Hepatocyte (in vitro differentiated cells): ENCODE measurements around the gene TEX22. TPM values are rescaled to one million over a fixed set of nuclear protein-coding genes. Genes with fewer than 3 reads are reported as not detected.

Experiments
- DNase-seq: peaks from one replicate; pipeline ENCODE4 v3.0.0-alpha.2; 2016; ENCODE audit warnings: low spot score
- H2AFZ ChIP-seq: fragments of 200-600 bp; sonication (generic); 2 replicates; pipeline ENCODE4 v1.6.0; 2016; ENCODE audit warnings: antibody characterized with exemption, mild to moderate bottlenecking
- H3K27ac ChIP-seq: fragments of 200-600 bp; sonication (generic); 2 replicates; pipeline ENCODE4 v1.5.1; 2016; ENCODE audit warnings: mild to moderate bottlenecking
- H3K27me3 ChIP-seq: fragments of 200-600 bp; sonication (generic); 2 replicates; pipeline ENCODE4 v1.6.1; 2016
- H3K36me3 ChIP-seq: fragments of 200-600 bp; sonication (generic); replicated peaks from 2 replicates; pipeline ENCODE4 v1.5.1; 2016; ENCODE audit warnings: low read depth; ENCODE audit not compliant: insufficient read depth
- H3K4me1 ChIP-seq: fragments of 200-600 bp; sonication (generic); 2 replicates; pipeline ENCODE4 v1.5.1; 2016; ENCODE audit warnings: mild to moderate bottlenecking, moderate library complexity; ENCODE audit not compliant: insufficient read depth
- H3K4me2 ChIP-seq: fragments of 200-600 bp; sonication (generic); 2 replicates; pipeline ENCODE4 v1.6.0; 2016
- H3K4me3 ChIP-seq: fragments of 200-600 bp; sonication (generic); 2 replicates; pipeline ENCODE4 v1.5.1; 2016; ENCODE audit warnings: mild to moderate bottlenecking
- H3K79me2 ChIP-seq: fragments of 200-600 bp; sonication (generic); 2 replicates; pipeline ENCODE4 v1.6.0; 2017; ENCODE audit warnings: mild to moderate bottlenecking
- H3K9me2 ChIP-seq: fragments of 200-600 bp; sonication (generic); replicated peaks from 2 replicates; pipeline ENCODE4 v1.6.0; 2017; ENCODE audit warnings: mild to moderate bottlenecking; ENCODE audit not compliant: insufficient read depth
- H3K9me3 ChIP-seq: fragments of 200-600 bp; sonication (generic); 2 replicates; pipeline ENCODE4 v1.5.1; 2016; ENCODE audit warnings: low read depth, mild to moderate bottlenecking
- H4K20me1 ChIP-seq: fragments of 200-600 bp; sonication (generic); 2 replicates; pipeline ENCODE4 v1.6.0; 2016; ENCODE audit warnings: mild to moderate bottlenecking; ENCODE audit not compliant: insufficient read depth, poor library complexity, severe bottlenecking
- EZH2 ChIP-seq: fragments of 200-600 bp; sonication (generic); IDR thresholded peaks from 2 replicates; pipeline ENCODE4 v1.6.1; 2016; ENCODE audit warnings: antibody characterized with exemption, mild to moderate bottlenecking, borderline replicate concordance
- EZH2phosphoT487 ChIP-seq: fragments of 200-600 bp; sonication (generic); IDR thresholded peaks from one replicate; pipeline ENCODE4 v1.6.1; 2018; ENCODE audit warnings: antibody characterized with exemption, mild to moderate bottlenecking, low read depth, moderate library complexity; ENCODE audit not compliant: unreplicated experiment, severe bottlenecking
- WGBS: methylation state at CpG from one replicate; pipeline ENCODE4 v1.1.6; 2016; ENCODE audit warnings: low lambda C conversion rate; ENCODE audit errors: missing lambda C conversion rate; 5-methylcytosine and 5-hydroxymethylcytosine counted together
- polyA plus RNA-seq: library from polyadenylated mRNA; unstranded; fragments of >200 nt; fragmentation: Nextera tagmentation; extraction: Ambion mirVana; gene quantifications from 2 replicates; pipeline ENCODE4 v1.2.1, GENCODE V29; 2016
- total RNA-seq: library from RNA; depleted of rRNA; stranded (reverse); fragments of >200 nt; gene quantifications from 2 replicates; pipeline ENCODE4 v1.2.3, GENCODE V29; 2014
- TF ChIP-seq, protein P1 (sequence below): fragments of 200-600 bp; sonication (generic); IDR thresholded peaks from 2 replicates; pipeline ENCODE4 v1.5.1; 2016; ENCODE audit warnings: antibody characterized with exemption, mild to moderate bottlenecking; ENCODE audit not compliant: poor library complexity

TEX22 gene
- total and polyA plus RNA-seq, 2 experiments from 2014 or later = 0.76 TPM; not detected in 1

DNA sequence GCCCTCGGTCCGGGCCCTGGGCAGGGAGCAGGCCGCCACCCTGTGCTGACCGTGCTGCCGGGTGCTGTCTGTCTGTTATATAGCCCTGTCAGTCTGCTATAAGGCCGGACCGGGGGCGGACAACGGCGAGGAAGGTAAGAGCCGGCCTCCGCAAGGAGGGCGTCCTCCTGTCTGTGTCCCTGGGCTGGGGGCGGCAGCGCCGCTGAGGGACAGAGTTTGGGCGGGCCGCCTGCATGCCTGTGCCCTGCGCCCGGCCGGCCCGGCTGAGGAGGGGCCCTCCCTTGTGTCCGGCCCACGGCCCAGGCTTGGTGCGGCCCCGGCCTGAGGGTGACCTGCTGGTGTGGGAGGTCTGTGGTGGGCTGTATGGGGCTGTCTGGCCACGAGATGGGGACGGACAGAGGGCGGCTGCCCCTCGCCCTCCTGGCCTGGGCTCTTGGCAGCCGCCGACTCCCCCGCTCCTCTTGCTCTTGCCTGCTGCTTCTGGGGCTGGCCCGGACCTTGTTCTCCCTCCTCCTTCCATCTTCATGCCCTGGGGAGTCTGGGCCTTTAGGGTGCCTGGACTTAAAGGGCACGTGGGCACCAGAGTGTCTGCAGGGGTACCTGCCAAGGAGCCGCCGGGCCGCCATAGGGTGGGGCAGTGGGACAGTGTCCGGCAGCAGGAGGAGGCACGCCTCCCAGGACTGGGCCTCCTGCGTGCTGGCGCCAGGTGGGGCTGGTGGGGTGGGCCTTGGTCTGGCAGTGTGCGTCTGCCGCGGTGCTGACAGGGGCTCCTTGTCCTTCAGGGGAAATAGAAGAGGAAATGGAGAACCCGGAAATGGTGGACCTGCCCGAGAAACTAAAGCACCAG, 51.2 kb downstream of the TEX22 start:
- no peaks in the 10 kb centered on the region for H3K9me3 ChIP-seq
- H3K36me3 ChIP-seq = no peaks in the 10 kb centered on the region
- no peaks in the 10 kb centered on the region for H4K20me1 ChIP-seq
- 98% methylated on average over 41 of the region's 47 CpGs for WGBS
- H3K9me2 ChIP-seq = no peaks in the 10 kb centered on the region
- TF ChIP-seq, protein P1, sequence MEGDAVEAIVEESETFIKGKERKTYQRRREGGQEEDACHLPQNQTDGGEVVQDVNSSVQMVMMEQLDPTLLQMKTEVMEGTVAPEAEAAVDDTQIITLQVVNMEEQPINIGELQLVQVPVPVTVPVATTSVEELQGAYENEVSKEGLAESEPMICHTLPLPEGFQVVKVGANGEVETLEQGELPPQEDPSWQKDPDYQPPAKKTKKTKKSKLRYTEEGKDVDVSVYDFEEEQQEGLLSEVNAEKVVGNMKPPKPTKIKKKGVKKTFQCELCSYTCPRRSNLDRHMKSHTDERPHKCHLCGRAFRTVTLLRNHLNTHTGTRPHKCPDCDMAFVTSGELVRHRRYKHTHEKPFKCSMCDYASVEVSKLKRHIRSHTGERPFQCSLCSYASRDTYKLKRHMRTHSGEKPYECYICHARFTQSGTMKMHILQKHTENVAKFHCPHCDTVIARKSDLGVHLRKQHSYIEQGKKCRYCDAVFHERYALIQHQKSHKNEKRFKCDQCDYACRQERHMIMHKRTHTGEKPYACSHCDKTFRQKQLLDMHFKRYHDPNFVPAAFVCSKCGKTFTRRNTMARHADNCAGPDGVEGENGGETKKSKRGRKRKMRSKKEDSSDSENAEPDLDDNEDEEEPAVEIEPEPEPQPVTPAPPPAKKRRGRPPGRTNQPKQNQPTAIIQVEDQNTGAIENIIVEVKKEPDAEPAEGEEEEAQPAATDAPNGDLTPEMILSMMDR = no peak
- no peak for TF ChIP-seq EZH2
- no peak for TF ChIP-seq EZH2phosphoT487
- no peak overlapping the region for H3K27ac ChIP-seq
- no peaks in the 10 kb centered on the region for H3K27me3 ChIP-seq
- no peaks in the 10 kb centered on the region for H3K79me2 ChIP-seq
- no peak overlapping the region for H3K4me2 ChIP-seq
- H2AFZ ChIP-seq = no peak overlapping the region
- H3K4me3 ChIP-seq = no peak overlapping the region
- H3K4me1 ChIP-seq = no peaks in the 10 kb centered on the region
- no peak for DNase-seq

DNA sequence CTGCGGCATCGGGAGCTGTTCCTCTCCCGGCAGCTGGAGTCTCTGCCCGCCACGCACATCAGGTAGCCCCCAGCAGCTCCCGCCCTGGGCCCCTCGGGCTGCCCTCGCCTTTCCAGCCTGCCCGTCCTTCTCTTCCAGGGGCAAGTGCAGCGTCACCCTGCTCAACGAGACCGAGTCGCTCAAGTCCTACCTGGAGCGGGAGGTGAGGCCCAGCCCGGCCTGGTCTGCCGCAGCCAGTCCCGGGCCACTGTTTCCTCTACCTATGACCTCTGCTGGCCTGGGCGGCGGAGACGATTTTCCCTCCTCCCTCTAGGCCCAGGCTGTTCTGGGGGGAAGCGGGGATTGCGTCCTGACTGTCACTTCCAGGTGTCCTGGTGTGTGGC, 51.8 kb downstream of the TEX22 start:
- H3K4me3 ChIP-seq = no peak overlapping the region
- 93% methylated on average over 21 of the region's 22 CpGs for WGBS
- TF ChIP-seq EZH2phosphoT487 = no peak
- TF ChIP-seq, protein P1 = no peak
- TF ChIP-seq EZH2 = no peak
- no peaks in the 10 kb centered on the region for H3K9me2 ChIP-seq
- H4K20me1 ChIP-seq = no peaks in the 10 kb centered on the region
- no peaks in the 10 kb centered on the region for H3K79me2 ChIP-seq
- H2AFZ ChIP-seq = no peak overlapping the region
- no peaks in the 10 kb centered on the region for H3K9me3 ChIP-seq
- H3K4me1 ChIP-seq = no peaks in the 10 kb centered on the region
- no peak overlapping the region for H3K4me2 ChIP-seq
- DNase-seq = no peak
- no peaks in the 10 kb centered on the region for H3K27me3 ChIP-seq
- H3K36me3 ChIP-seq = no peaks in the 10 kb centered on the region
- no peak overlapping the region for H3K27ac ChIP-seq

DNA sequence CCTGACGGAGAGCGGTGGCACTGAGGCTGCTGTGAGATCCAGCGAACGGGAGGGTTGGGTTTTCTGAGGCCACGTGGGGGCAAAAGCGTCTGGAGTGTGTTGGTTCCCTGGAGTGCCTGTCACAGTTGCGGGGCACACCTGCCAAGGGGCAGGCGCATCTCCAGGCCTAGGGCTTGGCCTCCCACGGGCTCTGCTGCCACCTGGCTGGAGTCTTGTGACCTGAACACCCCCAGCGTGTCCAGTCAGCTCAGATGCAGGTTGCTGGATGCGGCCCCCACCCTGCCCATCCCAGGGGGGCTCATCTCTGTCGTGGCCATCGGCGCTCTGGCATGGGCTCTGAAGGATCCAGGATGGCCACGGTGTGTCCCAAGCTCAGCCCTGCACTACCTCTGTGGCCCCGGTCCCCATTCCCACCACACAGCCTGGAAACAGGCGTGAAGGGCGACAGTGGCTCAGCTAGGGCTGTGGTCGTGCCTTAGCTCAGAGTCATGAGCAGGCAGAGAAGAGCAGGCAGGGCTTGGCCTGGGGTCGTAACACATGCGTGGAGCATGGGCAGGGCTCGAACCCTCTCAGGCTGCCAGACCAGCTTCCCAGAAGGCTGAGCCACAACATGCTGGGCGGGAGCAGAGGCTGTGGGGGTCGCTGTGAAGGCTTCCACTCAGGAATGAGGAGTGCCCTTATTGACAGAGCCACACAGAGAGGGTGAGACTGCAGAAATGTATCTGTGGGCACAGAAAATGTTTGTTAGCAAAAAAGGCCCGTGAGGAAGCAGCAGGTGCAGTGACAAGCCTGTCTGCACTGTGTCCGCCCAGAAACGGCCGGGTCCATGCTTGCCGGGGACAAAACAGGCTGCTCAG, 52.8 kb downstream of the TEX22 start:
- H3K4me3 ChIP-seq = no peak overlapping the region
- H3K36me3 ChIP-seq = no peaks in the 10 kb centered on the region

More for the DNA sequence above, 52.8 kb downstream of the TEX22 start:
- Histone ChIP-seq H4K20me1 (no peaks in the 10 kb centered on the region), H3K9me2 (no peaks in the 10 kb centered on the region), H3K79me2 (no peaks in the 10 kb centered on the region), H3K9me3 (no peaks in the 10 kb centered on the region), H3K4me1 (no peaks in the 10 kb centered on the region), H3K4me2 (no peak overlapping the region), H3K27ac (no peak overlapping the region), H2AFZ (no peak overlapping the region), H3K27me3 (no peaks in the 10 kb centered on the region)
- 93% methylated on average over 23 of the region's 29 CpGs for WGBS
- no peak for DNase-seq
- TF ChIP-seq, protein P1 = no peak
- TF ChIP-seq EZH2phosphoT487 (no peak), EZH2 (no peak)
